Endothelial cell of umbilical vein (primary cell): Measurements from ENCODE around the gene PRSS3. TPM values are rescaled to one million over a fixed set of nuclear protein-coding genes. Genes with fewer than 3 reads are reported as not detected.
"Not testable (repeated sequence)": the region's sequence is repeated elsewhere in the genome, so short reads cannot be mapped to it uniquely, and the experiment has no call there.

Source experiments
- BruUV-seq: library from RNA; stranded (reverse); fragments of 400-500 nt; replicated peaks from 2 replicates; lab custom pipeline; 2021; lab: Mats Ljungman, UMichigan
- CTCF ChIA-PET: fragments of 300-600, 350-600 bp; sonication (Branson Sonifier 250); formaldehyde crosslinking; loops from one replicate; lab custom pipeline; 2021; ENCODE audit warnings: antibody characterized with exemption, inconsistent platforms; lab: Charles Lee
- POLR2A ChIA-PET: fragments of 300-600, 350-600 bp; sonication (Branson Sonifier 250); formaldehyde crosslinking; loops from one replicate; lab custom pipeline; 2021; ENCODE audit warnings: antibody characterized with exemption, inconsistent platforms; lab: Charles Lee
- DNase-seq: peaks from one replicate; pipeline ENCODE4 v3.0.0-alpha.2; 2011; ENCODE audit warnings: low read depth, low spot score
- FAIRE-seq: peaks from 2 replicates; lab custom pipeline; 2011; peaks lifted over from hg19 to GRCh38; lab: Jason Lieb, UNC
- H2AFZ ChIP-seq: 2 replicates; pipeline ENCODE4 v1.6.0; 2012; ENCODE audit warnings: low read depth, low read length, control low read depth, inconsistent platforms
- H3K27ac ChIP-seq: 2 replicates; pipeline ENCODE4 v1.5.1; 2011; ENCODE audit warnings: low read depth, mild to moderate bottlenecking, control low read depth, low read length, moderate library complexity; ENCODE audit not compliant: insufficient read depth
- H3K27me3 ChIP-seq, 2 experiments: 2 replicates each; pipeline versions ENCODE4 v1.6.0 to v1.6.1; 2011; ENCODE audit warnings: low read length in 2 of 2, mixed read lengths in 1 of 2; ENCODE audit not compliant: control insufficient read depth in 2 of 2, insufficient read depth in 2 of 2
- H3K36me3 ChIP-seq, 2 experiments: 2 replicates in 1 of 2; 3 replicates in 1 of 2; pipeline ENCODE4 v1.5.1; 2011; ENCODE audit warnings: low read length in 2 of 2, mild to moderate bottlenecking in 1 of 2, moderate library complexity in 1 of 2; ENCODE audit not compliant: control insufficient read depth in 2 of 2, insufficient read depth in 2 of 2; ENCODE audit errors: extremely low read depth in 1 of 2
- H3K4me1 ChIP-seq: 3 replicates; pipeline ENCODE4 v1.5.1; 2011; ENCODE audit warnings: mild to moderate bottlenecking, low read length; ENCODE audit not compliant: control insufficient read depth, insufficient read depth; ENCODE audit errors: extremely low read depth
- H3K4me2 ChIP-seq: 2 replicates; pipeline ENCODE4 v1.6.1; 2011; ENCODE audit warnings: low read length, control low read depth, mixed read lengths; ENCODE audit not compliant: insufficient read depth
- H3K4me3 ChIP-seq, 3 experiments: fragments of 200-600 bp in 1 of 3; sonication (generic), shearing (Covaris generic) in 1 of 3; replicated peaks in 1 of 3; 2 replicates each; pipeline ENCODE4 v1.5.1; 2011 to 2016; ENCODE audit warnings: control low read depth in 3 of 3, low read length in 3 of 3, mild to moderate bottlenecking in 2 of 3, inconsistent platforms in 1 of 3, low read depth in 1 of 3, moderate library complexity in 1 of 3; ENCODE audit not compliant: insufficient read depth in 1 of 3
- H3K79me2 ChIP-seq: 2 replicates; pipeline ENCODE4 v1.6.0; 2012; ENCODE audit warnings: low read length, inconsistent platforms; ENCODE audit not compliant: control insufficient read depth, insufficient read depth
- H3K9ac ChIP-seq: replicated peaks from 2 replicates; pipeline ENCODE3; 2011; ENCODE audit warnings: low read length, control low read depth; ENCODE audit not compliant: insufficient read depth; ENCODE audit errors: extremely low read depth
- H3K9me1 ChIP-seq: replicated peaks from 3 replicates; pipeline ENCODE4 v1.6.0; 2011; ENCODE audit warnings: mild to moderate bottlenecking, low read length; ENCODE audit not compliant: control insufficient read depth, insufficient read depth; ENCODE audit errors: extremely low read depth
- H3K9me3 ChIP-seq: replicated peaks from 2 replicates; pipeline ENCODE4 v1.5.1; 2012; ENCODE audit warnings: low read length, inconsistent platforms; ENCODE audit not compliant: control insufficient read depth, insufficient read depth
- H4K20me1 ChIP-seq: replicated peaks from 2 replicates; pipeline ENCODE3; 2011; ENCODE audit warnings: mild to moderate bottlenecking, low read length; ENCODE audit not compliant: control insufficient read depth, insufficient read depth; ENCODE audit errors: extremely low read depth
- EZH2 ChIP-seq: IDR thresholded peaks from 2 replicates; pipeline ENCODE4 v1.6.1; 2012; ENCODE audit warnings: borderline replicate concordance, low read depth, mild to moderate bottlenecking, moderate library complexity, low read length, inconsistent platforms; ENCODE audit not compliant: severe bottlenecking
- FOS ChIP-seq: IDR thresholded peaks from 2 replicates; pipeline ENCODE4 v1.6.1; 2011; ENCODE audit warnings: mild to moderate bottlenecking, low read length, moderate library complexity, borderline replicate concordance; ENCODE audit not compliant: insufficient read depth
- GATA2 ChIP-seq: IDR thresholded peaks from 2 replicates; pipeline ENCODE4 v1.7.0; 2011; ENCODE audit warnings: low read depth, mild to moderate bottlenecking, moderate library complexity, mixed read lengths, low read length; ENCODE audit not compliant: insufficient read length, insufficient read depth
- POLR2A ChIP-seq: IDR thresholded peaks from 2 replicates; pipeline ENCODE4 v1.6.1; 2012; ENCODE audit warnings: low read depth, mild to moderate bottlenecking, control low read depth, low read length
- POLR2AphosphoS5 ChIP-seq: IDR thresholded peaks from 2 replicates; pipeline ENCODE4 v1.6.1; 2012; ENCODE audit warnings: low read depth, mild to moderate bottlenecking, control low read depth, low read length, moderate library complexity; ENCODE audit not compliant: insufficient read depth
- dilution Hi-C: fragments of 300-500 bp; cut with MboI; formaldehyde crosslinking; loops from one replicate; pipeline ENCODE4 v1.15.0; 2019; ENCODE audit warnings: low sequenced_read_pairs; ENCODE audit not compliant: extremely low pct_ligation_motif_present
- intact Hi-C: fragments of 100-400 bp; cut with micrococcal nuclease; formaldehyde crosslinking; loops from one replicate; pipeline ENCODE4 v1.10.0; 2022
- polyA plus RNA-seq, 4 experiments: library from polyadenylated mRNA; depleted of rRNA in 3 of 4; stranded (reverse) in 3 of 4; unstranded in 1 of 4; fragments of >200 nt; gene quantifications; 2 replicates each; pipeline versions ENCODE4 v1.2.1 to v1.2.3, GENCODE V29; 2011 to 2012; ENCODE audit warnings: missing spikeins in 1 of 4
- total RNA-seq: library from RNA; stranded (reverse); gene quantifications from 2 replicates; pipeline ENCODE4 v1.2.3, GENCODE V29; 2021

PRSS3 gene
- total and polyA plus RNA-seq, 2 donors (not counting 3 experiments of a cell fraction or from before 2014, with no cell fraction given) = 3.7 to 4.4 TPM

- H3K27me3 ChIP-seq, intact Hi-C loops, POLR2A ChIA-PET, H3K9me1 ChIP-seq, BruUV-seq, H2AFZ ChIP-seq, H3K4me2 ChIP-seq, H3K4me3 ChIP-seq, H3K9ac ChIP-seq, H4K20me1 ChIP-seq, dilution Hi-C loops, H3K36me3 ChIP-seq, H3K9me3 ChIP-seq: not testable (repeated sequence)
- Histone ChIP-seq H3K27ac (peak overlapping the region; percentile 32), H3K4me1 (peaks cover 15% of the 10 kb centered on the region), H3K79me2 (peaks cover 42% of the 10 kb centered on the region)
- DNase-seq (peak; percentile 59), FAIRE-seq (peak; percentile 92)
- CTCF ChIA-PET = interaction anchor here (1.2 to 1.7 kb wide), 2 partner anchors 22 to 54 kb away, joined by 3 to 4 read pairs; no protein-coding TSS in a partner anchor
- TF ChIP-seq POLR2AphosphoS5 (peak; percentile 36), FOS (peak; percentile 47)
Observed at GRCh38 chr9:33759648-33760047, 35.7 kb upstream of the PRSS3 start.

GRCh38 chr9:33762343-33762742 lies 33.0 kb upstream of the PRSS3 start:
- dilution Hi-C loops (no loop called here), intact Hi-C loops (no loop called here)
- no peaks in the 10 kb centered on the region for H3K36me3 ChIP-seq
- H4K20me1 ChIP-seq = no peaks in the 10 kb centered on the region
- no peaks in the 10 kb centered on the region for H3K9me3 ChIP-seq
- H3K4me1 ChIP-seq = peaks cover 28% of the 10 kb centered on the region
- no peak overlapping the region for H3K27ac ChIP-seq
- H3K4me3 ChIP-seq = no peak overlapping the region
- no peak overlapping the region for H3K4me2 ChIP-seq
- peak overlapping the region; percentile 39 for H2AFZ ChIP-seq
- H3K27me3 ChIP-seq = no peaks in the 10 kb centered on the region
- FAIRE-seq (no peak), DNase-seq (no peak)
- TF ChIP-seq POLR2AphosphoS5 = no peak
- no peak for TF ChIP-seq EZH2
- no peak for TF ChIP-seq POLR2A
- TF ChIP-seq GATA2 = no peak
- no peak overlapping the region for H3K9ac ChIP-seq
- H3K9me1 ChIP-seq = no peaks in the 10 kb centered on the region
- ChIA-PET CTCF (interaction anchor here (1.2 to 1.7 kb wide), 2 partner anchors 17 to 24 kb away, joined by 6 to 12 read pairs; no protein-coding TSS in a partner anchor), POLR2A (interaction anchor here (0.6 kb wide), 1 partner anchor 9 kb away, joined by 3 read pairs; no protein-coding TSS in a partner anchor)
- no TSS peak for BruUV-seq
- peaks cover 23% of the 10 kb centered on the region for H3K79me2 ChIP-seq
